ENCODE results near the gene NEURL2. TPM values are rescaled to one million over a fixed set of nuclear protein-coding genes. Genes with fewer than 3 reads are reported as not detected.

NEURL2 gene
- polyA plus RNA-seq, 1 donor (not counting 4 experiments of a cell fraction or from before 2014, with no cell fraction given): 0.49 TPM

GRCh38 chr20:45909336-45909808 is 18.4 kb upstream of the NEURL2 start:
- H3K4me1 ChIP-seq (ENCODE audit: control insufficient read depth, extremely low read depth, insufficient read depth, low read length): peaks cover 29% of the 10 kb centered on the region
- no peaks in the 10 kb centered on the region for H3K9me3 ChIP-seq (ENCODE audit: control insufficient read depth, low read depth, low read length)
- H3K27ac ChIP-seq (ENCODE audit: control insufficient read depth, insufficient read depth, low read length): no peak overlapping the region
- H2AFZ ChIP-seq (ENCODE audit: control insufficient read depth, low read length): no peak overlapping the region
- H3K4me3 ChIP-seq (ENCODE audit: control insufficient read depth in 2 of 3, extremely low read depth in 1 of 3, insufficient read depth in 2 of 3, low read depth in 1 of 3, low read length in 3 of 3): no peak overlapping the region
- peaks cover 7 to 11% of the 10 kb centered on the region in 2 experiments for H3K36me3 ChIP-seq (ENCODE audit: control insufficient read depth in 2 of 2, extremely low read depth in 1 of 2, insufficient read depth in 2 of 2, low read length in 2 of 2)
- H3K27me3 ChIP-seq (ENCODE audit: control insufficient read depth, extremely low read depth, insufficient read depth, low read length): no peaks in the 10 kb centered on the region
- dilution Hi-C loops (cut with MboI; ENCODE audit: extremely low pct_ligation_motif_present, low sequenced_read_pairs): no loop called here
- H3K4me2 ChIP-seq (ENCODE audit: control insufficient read depth, extremely low read depth, insufficient read depth, low read depth, low read length): no peak overlapping the region
- no peak for DNase-seq (ENCODE audit: low read depth, low spot score)
- TF ChIP-seq CTCF (optimal IDR thresholded peaks at IDR 0.05 in 1 of 3, IDR thresholded peaks at IDR 0.05 in 1 of 3, conservative IDR thresholded peaks at IDR 0.05 in 1 of 3; ENCODE audit: extremely low read depth in 1 of 3, insufficient read depth in 2 of 3, low read length in 3 of 3) (no peak), EZH2 (IDR thresholded peaks at IDR 0.05; ENCODE audit: low read length) (no peak)
- no peak for FAIRE-seq
- H3K9me1 ChIP-seq (ENCODE audit: control insufficient read depth, extremely low read depth, insufficient read depth, low read length): peaks cover 7% of the 10 kb centered on the region
- no peak overlapping the region for H3K9ac ChIP-seq (ENCODE audit: control insufficient read depth, extremely low read depth, insufficient read depth, low read length)
- no peaks in the 10 kb centered on the region for H4K20me1 ChIP-seq (ENCODE audit: control insufficient read depth, extremely low read depth, insufficient read depth, low read length)
- H3K79me2 ChIP-seq (ENCODE audit: control insufficient read depth, insufficient read depth, low read length): no peaks in the 10 kb centered on the region

- Histone ChIP-seq H3K79me2 (ENCODE audit: control insufficient read depth, insufficient read depth, low read length) (no peaks in the 10 kb centered on the region), H3K27me3 (ENCODE audit: control insufficient read depth, extremely low read depth, insufficient read depth, low read length) (no peaks in the 10 kb centered on the region), H4K20me1 (ENCODE audit: control insufficient read depth, extremely low read depth, insufficient read depth, low read length) (no peaks in the 10 kb centered on the region), H3K27ac (ENCODE audit: control insufficient read depth, insufficient read depth, low read length) (no peak overlapping the region), H3K4me2 (ENCODE audit: control insufficient read depth, extremely low read depth, insufficient read depth, low read depth, low read length) (no peak overlapping the region), H3K9me3 (ENCODE audit: control insufficient read depth, low read depth, low read length) (no peaks in the 10 kb centered on the region), H3K4me1 (ENCODE audit: control insufficient read depth, extremely low read depth, insufficient read depth, low read length) (peaks cover 29% of the 10 kb centered on the region), H2AFZ (ENCODE audit: control insufficient read depth, low read length) (no peak overlapping the region), H3K36me3 (ENCODE audit: control insufficient read depth in 2 of 2, extremely low read depth in 1 of 2, insufficient read depth in 2 of 2, low read length in 2 of 2) (peaks cover 7 to 11% of the 10 kb centered on the region in 2 experiments), H3K9ac (ENCODE audit: control insufficient read depth, extremely low read depth, insufficient read depth, low read length) (no peak overlapping the region), H3K9me1 (ENCODE audit: control insufficient read depth, extremely low read depth, insufficient read depth, low read length) (peaks cover 7% of the 10 kb centered on the region), H3K4me3 (ENCODE audit: control insufficient read depth in 2 of 3, extremely low read depth in 1 of 3, insufficient read depth in 2 of 3, low read depth in 1 of 3, low read length in 3 of 3) (no peak overlapping the region)
- dilution Hi-C loops (cut with MboI; ENCODE audit: extremely low pct_ligation_motif_present, low sequenced_read_pairs): no loop called here
- TF ChIP-seq EZH2 (IDR thresholded peaks at IDR 0.05; ENCODE audit: low read length) (no peak), CTCF (optimal IDR thresholded peaks at IDR 0.05 in 1 of 3, IDR thresholded peaks at IDR 0.05 in 1 of 3, conservative IDR thresholded peaks at IDR 0.05 in 1 of 3; ENCODE audit: extremely low read depth in 1 of 3, insufficient read depth in 2 of 3, low read length in 3 of 3) (no peak)
- DNase-seq (ENCODE audit: low read depth, low spot score) (no peak), FAIRE-seq (no peak)
Observed at GRCh38 chr20:45908084-45908483, 17.1 kb upstream of the NEURL2 start.
